Hepatocyte (in vitro differentiated cells): ENCODE results near the gene CHMP6. TPM values are rescaled to one million over a fixed set of nuclear protein-coding genes. Genes with fewer than 3 reads are reported as not detected.

ENCODE experiments used
- DNase-seq: peaks from one replicate; pipeline ENCODE4 v3.0.0-alpha.2; 2016; ENCODE audit warnings: low spot score
- H2AFZ ChIP-seq: fragments of 200-600 bp; sonication (generic); 2 replicates; pipeline ENCODE4 v1.6.0; 2016; ENCODE audit warnings: antibody characterized with exemption, mild to moderate bottlenecking
- H3K27ac ChIP-seq: fragments of 200-600 bp; sonication (generic); 2 replicates; pipeline ENCODE4 v1.5.1; 2016; ENCODE audit warnings: mild to moderate bottlenecking
- H3K27me3 ChIP-seq: fragments of 200-600 bp; sonication (generic); 2 replicates; pipeline ENCODE4 v1.6.1; 2016
- H3K36me3 ChIP-seq: fragments of 200-600 bp; sonication (generic); replicated peaks from 2 replicates; pipeline ENCODE4 v1.5.1; 2016; ENCODE audit warnings: low read depth; ENCODE audit not compliant: insufficient read depth
- H3K4me1 ChIP-seq: fragments of 200-600 bp; sonication (generic); 2 replicates; pipeline ENCODE4 v1.5.1; 2016; ENCODE audit warnings: mild to moderate bottlenecking, moderate library complexity; ENCODE audit not compliant: insufficient read depth
- H3K4me2 ChIP-seq: fragments of 200-600 bp; sonication (generic); 2 replicates; pipeline ENCODE4 v1.6.0; 2016
- H3K4me3 ChIP-seq: fragments of 200-600 bp; sonication (generic); 2 replicates; pipeline ENCODE4 v1.5.1; 2016; ENCODE audit warnings: mild to moderate bottlenecking
- H3K79me2 ChIP-seq: fragments of 200-600 bp; sonication (generic); 2 replicates; pipeline ENCODE4 v1.6.0; 2017; ENCODE audit warnings: mild to moderate bottlenecking
- H3K9me2 ChIP-seq: fragments of 200-600 bp; sonication (generic); replicated peaks from 2 replicates; pipeline ENCODE4 v1.6.0; 2017; ENCODE audit warnings: mild to moderate bottlenecking; ENCODE audit not compliant: insufficient read depth
- H3K9me3 ChIP-seq: fragments of 200-600 bp; sonication (generic); 2 replicates; pipeline ENCODE4 v1.5.1; 2016; ENCODE audit warnings: low read depth, mild to moderate bottlenecking
- H4K20me1 ChIP-seq: fragments of 200-600 bp; sonication (generic); 2 replicates; pipeline ENCODE4 v1.6.0; 2016; ENCODE audit warnings: mild to moderate bottlenecking; ENCODE audit not compliant: insufficient read depth, poor library complexity, severe bottlenecking
- EZH2 ChIP-seq: fragments of 200-600 bp; sonication (generic); IDR thresholded peaks from 2 replicates; pipeline ENCODE4 v1.6.1; 2016; ENCODE audit warnings: antibody characterized with exemption, mild to moderate bottlenecking, borderline replicate concordance
- EZH2phosphoT487 ChIP-seq: fragments of 200-600 bp; sonication (generic); IDR thresholded peaks from one replicate; pipeline ENCODE4 v1.6.1; 2018; ENCODE audit warnings: antibody characterized with exemption, mild to moderate bottlenecking, low read depth, moderate library complexity; ENCODE audit not compliant: unreplicated experiment, severe bottlenecking
- WGBS: methylation state at CpG from one replicate; pipeline ENCODE4 v1.1.6; 2016; ENCODE audit warnings: low lambda C conversion rate; ENCODE audit errors: missing lambda C conversion rate; 5-methylcytosine and 5-hydroxymethylcytosine counted together
- polyA plus RNA-seq: library from polyadenylated mRNA; unstranded; fragments of >200 nt; fragmentation: Nextera tagmentation; extraction: Ambion mirVana; gene quantifications from 2 replicates; pipeline ENCODE4 v1.2.1, GENCODE V29; 2016
- total RNA-seq: library from RNA; depleted of rRNA; stranded (reverse); fragments of >200 nt; gene quantifications from 2 replicates; pipeline ENCODE4 v1.2.3, GENCODE V29; 2014
- TF ChIP-seq, protein P1 (sequence below): fragments of 200-600 bp; sonication (generic); IDR thresholded peaks from 2 replicates; pipeline ENCODE4 v1.5.1; 2016; ENCODE audit warnings: antibody characterized with exemption, mild to moderate bottlenecking; ENCODE audit not compliant: poor library complexity

Gene CHMP6
- total and polyA plus RNA-seq, 2 experiments from 2014 or later: 16.9 to 38.3 TPM

DNA sequence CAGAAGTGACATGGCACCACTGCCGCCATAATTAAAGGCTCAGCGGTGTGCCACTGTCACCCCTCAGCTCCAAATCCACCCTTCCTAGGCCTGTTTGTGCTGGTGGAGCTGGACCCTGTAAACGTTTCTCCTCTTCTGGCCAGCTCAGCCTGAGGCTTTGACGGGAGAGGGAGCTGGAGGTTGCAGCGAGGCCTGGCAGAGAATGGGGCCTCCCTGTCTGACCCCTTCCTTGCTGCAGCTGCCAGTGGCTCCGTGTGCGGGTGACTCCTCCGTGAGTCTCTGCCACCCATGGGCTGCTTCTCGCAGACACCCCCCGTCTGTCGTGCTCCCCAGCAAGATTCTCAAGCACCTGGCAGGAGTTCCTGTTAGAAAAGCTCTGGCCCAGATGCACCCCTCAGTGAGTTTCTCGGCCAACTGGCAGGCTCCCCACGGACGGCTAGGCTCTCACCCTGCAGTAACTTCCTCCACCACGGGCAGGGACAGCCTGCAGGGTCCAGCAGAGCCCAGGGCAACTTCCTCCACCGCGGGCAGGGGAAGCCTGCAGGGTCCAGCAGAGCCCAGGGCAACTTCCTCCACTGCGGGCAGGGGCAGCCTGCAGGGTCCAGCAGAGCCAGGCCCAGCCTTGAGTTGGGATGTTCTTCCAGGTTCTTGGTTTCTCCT, 4.7 kb upstream of the CHMP6 start:
- H2AFZ ChIP-seq: no peak overlapping the region
- no peaks in the 10 kb centered on the region for H4K20me1 ChIP-seq
- H3K4me3 ChIP-seq: no peak overlapping the region
- no peak for TF ChIP-seq EZH2
- TF ChIP-seq, protein P1, sequence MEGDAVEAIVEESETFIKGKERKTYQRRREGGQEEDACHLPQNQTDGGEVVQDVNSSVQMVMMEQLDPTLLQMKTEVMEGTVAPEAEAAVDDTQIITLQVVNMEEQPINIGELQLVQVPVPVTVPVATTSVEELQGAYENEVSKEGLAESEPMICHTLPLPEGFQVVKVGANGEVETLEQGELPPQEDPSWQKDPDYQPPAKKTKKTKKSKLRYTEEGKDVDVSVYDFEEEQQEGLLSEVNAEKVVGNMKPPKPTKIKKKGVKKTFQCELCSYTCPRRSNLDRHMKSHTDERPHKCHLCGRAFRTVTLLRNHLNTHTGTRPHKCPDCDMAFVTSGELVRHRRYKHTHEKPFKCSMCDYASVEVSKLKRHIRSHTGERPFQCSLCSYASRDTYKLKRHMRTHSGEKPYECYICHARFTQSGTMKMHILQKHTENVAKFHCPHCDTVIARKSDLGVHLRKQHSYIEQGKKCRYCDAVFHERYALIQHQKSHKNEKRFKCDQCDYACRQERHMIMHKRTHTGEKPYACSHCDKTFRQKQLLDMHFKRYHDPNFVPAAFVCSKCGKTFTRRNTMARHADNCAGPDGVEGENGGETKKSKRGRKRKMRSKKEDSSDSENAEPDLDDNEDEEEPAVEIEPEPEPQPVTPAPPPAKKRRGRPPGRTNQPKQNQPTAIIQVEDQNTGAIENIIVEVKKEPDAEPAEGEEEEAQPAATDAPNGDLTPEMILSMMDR: no peak
- no peak for TF ChIP-seq EZH2phosphoT487
- 80% methylated on average over 18 of the region's 18 CpGs for WGBS
- H3K36me3 ChIP-seq: no peaks in the 10 kb centered on the region
- H3K4me1 ChIP-seq: no peaks in the 10 kb centered on the region
- no peak overlapping the region for H3K27ac ChIP-seq
- H3K9me2 ChIP-seq: no peaks in the 10 kb centered on the region
- no peaks in the 10 kb centered on the region for H3K9me3 ChIP-seq
- no peak for DNase-seq
- H3K79me2 ChIP-seq: peaks cover 3% of the 10 kb centered on the region
- no peaks in the 10 kb centered on the region for H3K27me3 ChIP-seq
- no peak overlapping the region for H3K4me2 ChIP-seq

DNA sequence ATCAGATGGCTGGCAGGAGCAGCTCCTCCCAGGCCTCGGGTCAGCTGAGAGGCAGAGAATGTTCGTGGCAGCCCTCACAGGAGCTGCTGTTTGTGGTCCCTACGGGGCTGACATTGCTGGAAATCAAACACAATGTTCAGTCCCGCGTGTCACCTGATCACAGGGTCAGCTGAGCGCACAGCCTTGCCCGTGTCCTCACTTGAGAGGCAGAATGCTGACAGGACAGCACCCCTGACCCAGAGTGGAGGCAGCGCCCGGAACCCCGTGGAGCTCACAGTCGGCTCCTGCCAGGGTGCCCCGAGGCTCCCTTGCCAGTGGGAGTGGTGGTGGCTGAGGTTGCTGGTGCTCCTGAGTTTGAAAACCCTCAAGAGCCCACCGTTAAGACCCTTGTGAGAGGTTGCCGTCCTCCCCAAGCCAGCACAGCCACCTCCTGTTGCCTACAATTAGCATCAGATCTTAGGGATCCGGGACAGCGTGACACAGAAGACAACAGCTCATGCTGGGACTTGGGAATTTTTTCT, 3.6 kb upstream of the CHMP6 start:
- Histone ChIP-seq H3K9me3 (no peaks in the 10 kb centered on the region), H3K79me2 (peaks cover 10% of the 10 kb centered on the region), H3K4me2 (no peak overlapping the region), H3K9me2 (no peaks in the 10 kb centered on the region), H3K27ac (no peak overlapping the region), H3K36me3 (no peaks in the 10 kb centered on the region), H3K4me3 (no peak overlapping the region), H2AFZ (no peak overlapping the region), H3K27me3 (no peaks in the 10 kb centered on the region), H3K4me1 (peaks cover 5% of the 10 kb centered on the region), H4K20me1 (no peaks in the 10 kb centered on the region)
- DNase-seq: no peak
- 79% methylated on average over 16 of the region's 16 CpGs for WGBS
- TF ChIP-seq, protein P1: no peak
- TF ChIP-seq EZH2: no peak
- no peak for TF ChIP-seq EZH2phosphoT487

DNA sequence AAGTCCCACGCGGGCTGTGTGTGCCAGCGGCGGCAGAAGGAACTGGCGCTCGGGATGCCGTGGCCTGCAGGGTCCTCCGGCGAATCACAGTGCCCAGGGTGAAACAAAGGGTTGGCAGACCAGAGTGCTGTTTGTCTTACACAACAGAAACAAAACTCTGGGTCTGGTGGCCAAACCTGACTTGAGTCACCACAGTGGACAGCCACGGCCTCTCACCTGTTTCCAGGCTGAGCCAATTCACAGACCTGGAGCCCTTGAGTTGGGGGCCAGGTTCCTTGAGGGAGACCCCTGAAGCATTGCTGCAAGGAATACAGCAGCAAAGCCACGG, 2.1 kb upstream of the CHMP6 start:
- H3K4me1 ChIP-seq: peaks cover 10% of the 10 kb centered on the region
- no peak overlapping the region for H3K4me3 ChIP-seq
- no peaks in the 10 kb centered on the region for H3K9me3 ChIP-seq
- H2AFZ ChIP-seq: no peak overlapping the region
- H3K27ac ChIP-seq: no peak overlapping the region
- H3K4me2 ChIP-seq: no peak overlapping the region
- WGBS: 95% methylated on average over 11 of the region's 11 CpGs
- peaks cover 12% of the 10 kb centered on the region for H3K79me2 ChIP-seq
- H3K36me3 ChIP-seq: no peaks in the 10 kb centered on the region
- no peak for DNase-seq
- no peaks in the 10 kb centered on the region for H4K20me1 ChIP-seq
- H3K27me3 ChIP-seq: no peaks in the 10 kb centered on the region
- TF ChIP-seq EZH2 (no peak), EZH2phosphoT487 (no peak)
- TF ChIP-seq, protein P1: no peak
- H3K9me2 ChIP-seq: no peaks in the 10 kb centered on the region
